HK-2 (cell line): ENCODE data around the gene NUDT9.
"Not testable (repeated sequence)": the region's sequence is repeated elsewhere in the genome, so short reads cannot be mapped to it uniquely, and the experiment has no call there.

Experiments used
- DNase-seq: peaks from one replicate; pipeline ENCODE4 v3.0.0-alpha.2; 2018; ENCODE audit not compliant: unreplicated experiment

Gene NUDT9

DNA sequence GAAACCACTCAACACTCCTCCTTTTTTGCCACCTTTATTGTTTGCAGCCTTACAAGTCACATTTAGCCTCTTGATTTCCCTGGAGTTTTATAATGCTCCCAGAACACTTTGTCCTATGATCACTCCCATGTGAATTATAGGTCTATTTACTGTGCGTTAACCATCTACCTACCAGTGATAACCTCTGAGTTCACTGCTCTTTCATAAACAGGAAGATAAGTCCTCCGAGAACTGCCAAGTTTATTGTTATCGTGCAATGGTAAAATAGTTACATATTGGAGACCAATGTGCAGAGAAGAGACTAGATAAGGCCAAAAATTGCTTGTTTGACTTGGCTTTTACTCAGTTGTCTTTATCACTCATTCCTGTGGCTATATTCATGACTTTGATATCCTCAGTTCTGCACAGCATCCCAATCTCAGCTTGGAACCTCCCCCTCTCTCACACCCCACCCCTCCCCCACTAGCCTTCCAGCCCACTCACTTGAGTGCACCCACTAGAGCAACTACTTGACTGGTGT, 12.9 kb upstream of the NUDT9 start:
- no peak for DNase-seq

DNA sequence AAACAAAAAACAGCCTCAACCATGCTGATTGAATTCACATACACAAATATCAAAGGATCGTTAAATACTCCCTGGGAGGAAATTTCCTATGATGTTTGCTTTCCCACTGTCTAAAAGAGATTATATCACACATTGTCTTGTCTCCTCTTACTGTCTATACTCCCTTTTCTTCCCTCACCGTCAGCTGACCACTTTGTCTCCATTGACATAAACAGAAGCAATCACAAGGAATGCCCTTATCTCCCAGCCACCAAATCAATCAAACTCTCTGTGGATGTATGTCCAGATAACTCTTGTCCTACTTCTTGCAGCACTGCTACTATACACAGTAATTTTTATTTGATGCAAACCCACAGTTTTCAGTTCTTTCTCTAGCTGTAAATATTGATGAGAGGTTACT, 12.2 kb upstream of the NUDT9 start:
- DNase-seq = no peak

DNA sequence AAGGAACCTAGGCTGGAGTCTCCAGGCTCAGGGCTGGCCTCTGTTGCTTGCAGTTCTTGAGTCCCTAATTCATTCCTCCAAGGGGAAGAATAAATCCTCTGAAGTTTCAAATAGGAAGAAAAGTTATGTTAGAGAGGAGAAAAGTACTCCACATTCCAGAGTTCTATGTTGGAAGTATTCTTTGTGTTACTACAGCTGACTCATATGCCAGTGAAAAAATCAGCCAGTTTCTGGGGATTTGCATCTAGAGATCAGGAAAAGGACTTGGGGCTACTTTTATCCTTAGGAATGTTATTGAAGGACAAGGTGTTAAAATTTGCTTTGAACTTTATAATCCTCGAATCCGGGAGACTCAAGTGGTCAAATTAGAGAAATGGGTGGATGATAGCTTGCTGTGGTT, 11.7 kb upstream of the NUDT9 start:
- no peak for DNase-seq

DNA sequence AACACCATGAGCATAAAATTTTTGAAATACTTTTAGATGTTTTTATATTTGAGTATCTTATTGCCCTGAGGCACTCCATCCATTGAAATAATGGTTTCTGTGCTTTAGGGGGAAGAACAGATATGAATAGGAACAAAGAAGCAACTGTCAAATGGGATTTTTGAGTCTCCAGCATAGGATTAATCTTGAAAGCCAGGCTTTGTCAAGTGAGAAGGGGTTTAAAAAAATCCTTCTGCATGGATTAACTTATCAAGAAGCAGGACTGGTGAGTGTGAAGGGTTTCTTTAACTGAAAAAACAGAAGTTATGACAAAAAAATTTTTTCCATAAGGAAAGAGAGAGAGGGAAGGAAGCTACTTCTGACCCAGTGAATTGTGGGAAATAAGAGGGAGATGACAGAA, 7.6 kb upstream of the NUDT9 start:
- DNase-seq = no peak

DNA sequence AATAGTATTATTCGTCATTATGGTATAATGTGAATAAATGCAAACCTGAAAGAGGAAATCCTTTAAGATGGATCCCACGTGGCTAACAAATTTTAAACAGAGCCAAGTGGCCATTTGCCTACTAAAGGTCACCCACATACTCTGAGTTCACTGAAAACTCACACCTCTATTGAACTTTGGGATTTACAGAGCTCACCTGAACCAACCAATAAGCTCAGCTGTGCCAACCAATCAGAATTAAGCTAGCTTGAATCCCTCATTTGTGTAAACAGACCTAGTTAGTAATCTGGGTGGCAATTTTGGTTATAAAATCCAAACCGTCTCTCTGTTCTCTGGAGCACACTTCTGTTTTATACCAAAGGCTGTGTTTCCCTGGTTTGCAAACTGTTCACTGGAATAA, 5.4 kb upstream of the NUDT9 start:
- no peak for DNase-seq

DNA sequence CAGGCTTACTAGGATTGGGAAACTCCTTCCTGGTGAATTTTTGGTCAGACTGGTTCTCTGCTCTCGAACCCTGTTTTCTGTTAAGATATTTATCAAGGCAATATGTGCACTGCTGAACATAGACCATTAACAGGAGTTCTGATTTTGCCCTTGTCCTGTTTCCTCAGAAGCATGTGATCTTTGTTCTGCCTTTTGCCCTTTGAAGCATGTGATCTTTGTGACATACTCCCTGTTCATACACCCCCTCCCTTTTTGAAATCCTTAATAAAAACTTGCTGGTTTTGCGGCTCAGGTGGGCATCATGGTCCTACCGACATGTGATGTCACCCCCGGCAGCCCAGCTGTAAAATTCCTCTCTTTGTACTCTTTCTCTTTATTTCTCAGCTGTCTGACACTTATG, 4.0 kb upstream of the NUDT9 start:
- not testable (repeated sequence) for DNase-seq

DNA sequence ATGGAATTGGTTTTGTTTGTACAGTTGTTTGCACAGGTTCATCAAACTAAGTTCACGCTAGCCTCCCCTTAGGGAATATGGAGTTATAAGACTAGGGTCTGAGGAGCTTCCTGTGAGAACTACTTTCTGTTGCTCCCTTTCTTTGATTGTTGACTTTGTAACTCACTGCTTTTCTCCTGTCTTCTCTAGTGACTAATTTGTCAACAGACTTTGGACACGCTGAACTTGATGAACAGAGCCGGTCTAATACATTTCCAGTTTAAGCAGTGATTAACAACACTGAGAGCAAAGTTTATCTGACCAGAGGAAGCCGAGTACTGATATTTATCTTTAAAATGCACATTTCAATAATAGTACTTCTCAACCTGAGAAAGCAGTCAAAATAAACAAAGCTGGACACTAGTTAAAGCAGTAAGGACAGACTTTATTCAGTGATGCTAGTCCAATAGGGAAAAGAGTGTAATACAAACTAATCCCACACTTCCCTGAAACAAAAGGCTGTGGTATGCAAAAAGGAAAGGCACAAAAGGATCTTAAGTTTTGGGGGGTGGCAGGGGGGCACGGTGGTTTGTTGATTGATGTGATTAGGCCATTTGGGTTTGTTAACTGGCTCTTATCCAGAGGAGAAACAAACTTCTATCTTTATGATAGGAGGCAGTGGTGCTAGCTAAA, 2.7 kb upstream of the NUDT9 start:
- DNase-seq = no peak

DNA sequence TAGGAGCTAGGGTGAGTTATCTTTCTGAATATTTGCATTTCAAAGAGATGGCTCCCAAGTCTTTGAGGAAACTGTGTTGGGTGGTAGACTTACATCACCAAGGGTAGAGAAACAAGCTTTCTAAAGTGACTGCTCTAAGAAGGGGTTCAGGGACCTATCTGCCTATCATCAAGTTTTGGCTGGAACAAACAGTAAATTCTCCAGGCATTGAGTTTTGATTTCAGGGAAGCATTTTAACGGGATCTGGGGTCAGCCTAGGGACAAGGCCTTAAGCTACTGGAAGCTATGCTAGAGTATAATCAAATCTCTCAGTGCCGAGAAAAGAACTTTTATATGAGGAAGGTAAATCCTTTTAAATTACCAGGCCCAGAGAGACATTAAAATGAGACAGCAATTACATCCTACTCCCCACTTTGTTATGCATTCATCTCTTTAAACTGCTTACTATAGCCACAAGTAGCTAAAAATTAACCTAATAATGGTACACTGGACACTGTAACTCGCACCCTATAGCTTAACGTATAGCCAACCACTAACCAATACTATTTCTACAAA, 2.0 kb upstream of the NUDT9 start:
- no peak for DNase-seq

DNA sequence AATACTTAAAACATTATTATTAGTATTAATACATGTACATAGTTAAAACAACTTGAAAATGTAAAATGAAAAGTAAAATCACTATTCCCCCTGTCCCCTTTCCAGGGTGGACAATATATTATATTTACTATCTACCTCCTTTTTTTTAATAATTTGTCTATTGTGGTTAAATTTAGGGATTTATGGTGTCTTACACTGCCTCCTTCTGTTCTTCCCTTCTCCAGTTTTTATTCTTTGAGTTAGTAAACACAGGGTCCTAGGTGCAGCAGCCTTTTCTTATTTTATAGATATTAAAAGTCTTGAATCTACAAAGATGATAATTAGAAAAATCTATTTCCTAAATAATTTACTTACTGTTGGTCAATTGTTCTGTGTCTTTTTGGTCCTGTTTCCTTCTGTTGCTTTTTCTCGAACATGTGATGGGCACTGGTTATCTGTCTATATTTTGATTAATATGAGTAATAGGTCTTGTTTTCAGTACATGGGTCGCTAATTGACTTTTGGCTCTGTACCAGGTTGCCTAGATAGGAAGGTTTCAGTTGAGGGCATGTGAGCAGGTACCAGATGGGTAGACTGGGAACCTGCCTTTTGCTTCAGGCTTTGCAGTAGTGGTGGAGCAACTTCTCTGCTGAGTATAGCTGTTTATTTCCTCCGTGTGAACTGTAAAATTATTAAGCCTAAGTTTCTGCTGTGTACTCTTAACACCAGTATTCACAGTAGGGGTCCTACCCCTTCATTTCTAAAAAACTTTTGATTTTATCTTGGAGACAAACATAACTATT, 1.1 kb downstream of the NUDT9 start:
- DNase-seq = no peak

DNA sequence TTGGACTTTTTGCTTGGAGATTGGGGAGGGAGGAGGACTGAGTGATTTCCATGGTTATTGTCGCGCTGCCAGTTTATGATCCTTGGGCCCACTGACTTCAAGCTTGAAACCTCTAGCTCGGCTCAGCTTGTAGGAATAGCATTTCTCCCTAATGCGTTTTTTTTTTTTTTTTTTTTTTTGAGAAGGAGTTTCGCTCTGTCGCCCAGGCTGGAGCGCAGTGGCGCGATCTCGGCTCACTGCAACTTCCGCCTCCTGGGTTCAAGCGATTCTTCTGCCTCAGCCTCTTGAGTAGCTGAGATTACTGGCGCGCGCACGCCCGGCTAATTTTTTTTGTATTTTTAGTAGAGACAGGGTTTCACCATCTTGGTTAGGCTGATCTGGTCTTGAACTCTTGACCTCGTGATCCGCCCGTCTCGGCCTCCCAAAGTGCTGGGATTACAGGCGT, 1.7 kb downstream of the NUDT9 start:
- DNase-seq = not testable (repeated sequence)

DNA sequence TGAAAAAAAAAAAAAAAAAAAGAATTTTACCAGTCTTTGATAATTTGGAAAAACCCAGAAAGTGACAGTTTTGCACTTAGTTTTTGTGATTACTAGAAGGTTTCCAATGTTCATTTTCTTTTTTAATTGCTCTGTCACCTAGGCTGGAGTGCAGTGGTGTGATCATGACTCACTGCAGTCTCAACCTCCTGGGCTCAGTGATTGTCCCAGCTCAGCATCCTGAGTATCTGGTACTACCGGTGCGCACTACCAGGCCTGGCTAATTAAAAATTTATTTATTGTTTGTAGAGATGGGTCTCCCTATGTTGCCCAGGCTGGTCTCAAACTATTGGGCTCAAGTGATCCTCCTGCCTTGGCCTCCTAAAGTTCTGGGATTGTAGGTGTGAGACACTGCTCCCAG, 3.3 kb downstream of the NUDT9 start:
- no peak for DNase-seq

DNA sequence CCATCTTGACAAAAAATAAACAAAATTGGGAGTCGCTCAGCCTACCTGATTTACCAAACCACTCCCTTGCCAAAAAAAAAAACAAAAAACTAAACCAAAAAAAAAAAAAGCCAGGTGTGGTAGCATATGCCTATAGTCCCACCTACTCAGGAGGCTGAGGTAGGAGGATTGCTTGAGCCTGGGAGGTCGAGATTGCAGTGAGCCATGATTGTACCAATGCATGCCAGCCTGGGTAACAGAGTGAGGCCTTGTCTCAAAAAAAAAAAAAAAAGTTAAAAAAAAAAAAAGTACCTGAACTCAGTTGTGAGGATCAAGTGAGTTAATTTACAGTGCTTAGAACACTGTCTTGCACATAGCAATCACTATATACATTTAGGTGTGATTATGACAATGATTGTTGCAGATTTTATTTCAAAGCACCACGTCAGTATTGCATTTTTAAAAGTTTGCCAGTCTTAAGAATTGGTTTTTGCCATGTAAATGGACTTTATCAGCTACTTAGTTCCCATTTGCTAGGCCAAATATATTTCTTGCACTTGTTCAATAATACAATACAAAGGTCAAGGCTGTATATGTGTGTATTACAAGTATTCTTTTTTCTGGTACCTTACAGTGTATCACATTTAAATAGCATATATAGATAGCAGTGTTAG, 4.6 kb downstream of the NUDT9 start:
- no peak for DNase-seq

DNA sequence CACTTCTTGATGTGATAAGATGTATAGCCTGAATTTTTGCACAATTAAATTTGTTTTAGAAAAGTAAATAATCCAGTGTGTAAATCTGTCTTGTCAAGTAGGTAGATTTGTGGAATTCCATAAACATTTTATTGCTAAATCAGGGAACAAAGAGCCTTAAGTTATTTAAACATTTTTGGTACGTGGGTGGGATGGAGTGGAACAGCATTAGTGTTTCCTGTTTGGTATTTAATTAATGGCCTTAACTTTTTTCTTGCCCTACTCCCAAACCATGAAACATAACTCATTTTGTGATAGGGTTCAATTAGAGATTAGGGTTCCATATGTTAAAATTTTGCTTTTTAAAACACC, 5.1 kb downstream of the NUDT9 start:
- no peak for DNase-seq

DNA sequence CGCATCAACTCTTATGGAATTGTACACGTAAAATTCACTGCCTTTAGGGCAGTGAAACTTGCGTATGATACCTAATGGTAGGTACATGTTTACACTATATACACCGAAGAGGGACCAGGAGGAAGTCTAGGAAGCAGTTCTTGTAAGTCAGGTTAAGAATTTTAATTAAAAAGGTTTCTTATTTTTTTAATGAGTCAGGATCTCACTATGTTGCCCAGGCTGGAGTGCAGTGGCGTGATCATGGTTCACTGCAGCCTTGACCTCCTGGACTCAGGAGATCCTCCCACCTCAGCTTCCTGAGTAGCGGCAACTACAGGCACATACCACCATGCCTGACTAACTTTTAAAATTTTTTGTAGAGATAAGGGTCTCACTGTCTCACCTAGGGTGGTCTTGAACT, 6.6 kb downstream of the NUDT9 start:
- no peak for DNase-seq

DNA sequence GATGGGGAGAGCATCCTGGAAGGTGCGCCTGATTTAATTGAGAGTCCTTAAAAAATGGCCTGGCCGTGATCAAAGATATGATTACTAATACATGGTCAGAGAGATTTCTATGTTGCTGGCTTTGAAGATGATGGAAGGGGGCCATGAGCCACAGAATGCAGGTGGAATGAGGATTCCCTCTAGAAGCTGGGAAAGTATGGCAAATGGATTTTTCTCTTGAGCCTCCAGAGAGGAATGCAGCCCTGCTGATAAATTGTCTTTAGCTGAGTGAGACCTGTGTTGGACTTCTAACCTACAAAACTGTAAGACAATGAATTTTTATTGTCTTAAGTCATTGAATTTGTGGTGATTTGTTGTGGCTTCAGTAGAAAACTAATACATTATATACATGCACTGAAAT, 7.7 kb downstream of the NUDT9 start:
- DNase-seq = no peak

DNA sequence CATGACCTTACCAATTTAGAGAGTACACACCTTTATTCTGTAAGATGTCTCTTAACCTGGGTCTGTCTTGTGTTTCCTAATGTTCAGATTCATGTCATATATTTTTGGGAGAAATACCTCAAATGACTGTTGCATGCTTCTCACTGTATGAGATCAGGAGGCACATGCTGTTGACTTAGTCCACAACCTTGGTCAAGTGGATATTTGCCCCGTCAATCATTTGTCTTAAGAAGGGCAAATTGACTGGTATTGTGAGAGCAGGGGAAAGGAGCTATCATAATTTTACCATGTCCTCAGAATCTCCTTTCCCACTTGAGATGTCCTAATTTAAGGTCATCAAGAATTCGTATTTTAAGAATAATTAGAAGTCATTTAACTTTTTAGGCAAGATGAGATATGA, 11.0 kb downstream of the NUDT9 start:
- DNase-seq = no peak

DNA sequence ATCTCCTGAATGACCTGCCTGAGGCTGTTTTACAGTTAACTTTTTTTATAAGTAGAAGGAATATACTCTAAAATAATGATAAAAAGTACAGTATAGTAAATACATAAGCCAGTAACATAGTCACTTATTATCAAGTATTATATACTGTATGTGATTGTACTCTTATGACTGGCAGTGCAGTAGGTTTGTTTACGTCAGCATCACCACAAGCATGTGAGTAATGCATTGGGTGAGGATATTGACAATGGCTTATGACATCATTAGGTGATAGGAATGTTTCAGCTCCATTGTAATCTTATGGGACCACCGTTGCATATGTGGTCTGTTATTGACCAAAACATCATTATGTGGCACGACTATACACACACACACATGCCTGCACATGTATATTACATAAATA, 20.5 kb downstream of the NUDT9 start:
- no peak for DNase-seq

DNA sequence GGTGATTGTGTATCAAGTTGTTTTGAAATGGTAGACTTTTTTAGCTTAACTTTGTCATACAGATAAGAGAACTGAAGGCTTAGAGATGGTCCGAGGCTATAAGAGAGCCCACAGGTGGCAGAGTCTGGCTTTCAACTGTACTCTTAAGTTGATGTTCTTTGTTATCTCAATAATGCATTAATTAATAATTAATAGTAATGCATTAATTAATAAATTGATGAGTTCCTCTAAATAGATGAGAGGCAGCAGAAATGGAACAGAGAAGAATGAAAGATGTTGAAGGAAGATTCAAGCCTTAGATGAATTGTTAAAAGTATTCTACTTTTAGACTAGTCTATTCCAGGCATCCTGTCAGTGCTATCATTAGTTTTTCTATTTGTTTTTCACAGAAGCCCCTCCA, 22.4 kb downstream of the NUDT9 start:
- DNase-seq = no peak

DNA sequence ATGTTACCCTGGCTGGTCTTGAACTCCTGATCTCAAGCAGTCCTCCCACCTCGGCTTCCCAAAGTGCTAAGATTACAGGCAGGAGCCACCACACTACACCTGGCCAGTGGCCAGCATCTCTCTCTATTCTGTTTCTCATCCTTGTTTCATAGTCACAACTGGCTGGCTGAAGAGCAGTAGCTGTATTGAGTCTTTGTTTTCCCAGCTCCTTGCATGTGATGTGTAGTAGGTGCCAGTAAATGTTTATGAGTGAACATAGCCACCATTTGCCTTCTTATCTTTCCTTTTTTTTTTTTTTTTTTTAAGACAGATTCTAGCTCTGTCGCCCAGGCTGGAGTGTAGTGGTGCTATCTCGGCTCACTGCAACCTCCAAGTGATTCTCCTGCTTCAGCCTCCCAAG, 23.6 kb downstream of the NUDT9 start:
- DNase-seq = no peak

DNA sequence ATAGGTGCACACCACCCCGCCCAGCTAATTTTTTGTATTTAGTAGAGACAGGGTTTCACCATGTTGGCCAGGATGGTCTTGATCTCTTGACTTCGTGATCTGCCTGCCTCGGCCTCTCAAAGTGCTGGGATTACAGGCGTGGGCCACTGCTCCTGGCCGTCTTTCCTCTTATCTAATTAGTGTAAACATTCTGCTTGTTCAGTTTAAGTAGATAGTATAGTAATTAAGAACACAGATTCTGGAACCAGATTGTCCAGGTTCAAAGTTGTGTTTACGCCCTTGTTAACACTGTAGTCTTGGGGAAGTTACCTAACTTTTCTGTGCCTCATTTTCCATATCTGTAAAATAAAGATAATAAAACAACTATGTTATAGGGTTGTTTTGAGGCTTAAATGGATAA, 24.0 kb downstream of the NUDT9 start:
- not testable (repeated sequence) for DNase-seq

DNA sequence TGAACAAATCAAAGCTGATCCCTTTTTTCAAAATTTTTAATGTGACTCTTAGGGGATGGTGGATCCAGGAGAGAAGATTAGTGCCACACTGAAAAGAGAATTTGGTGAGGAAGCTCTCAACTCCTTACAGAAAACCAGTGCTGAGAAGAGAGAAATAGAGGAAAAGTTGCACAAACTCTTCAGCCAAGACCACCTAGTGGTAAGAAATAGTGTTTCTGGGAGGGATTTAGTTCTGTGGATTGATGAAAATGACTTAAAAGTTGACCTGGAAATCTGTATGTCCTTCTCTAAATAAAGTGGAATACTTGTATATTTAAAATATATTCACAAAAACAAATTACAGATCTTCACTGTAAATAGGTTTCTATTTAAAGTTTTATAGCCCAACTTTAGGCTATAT, 29.2 kb downstream of the NUDT9 start:
- no peak for DNase-seq

DNA sequence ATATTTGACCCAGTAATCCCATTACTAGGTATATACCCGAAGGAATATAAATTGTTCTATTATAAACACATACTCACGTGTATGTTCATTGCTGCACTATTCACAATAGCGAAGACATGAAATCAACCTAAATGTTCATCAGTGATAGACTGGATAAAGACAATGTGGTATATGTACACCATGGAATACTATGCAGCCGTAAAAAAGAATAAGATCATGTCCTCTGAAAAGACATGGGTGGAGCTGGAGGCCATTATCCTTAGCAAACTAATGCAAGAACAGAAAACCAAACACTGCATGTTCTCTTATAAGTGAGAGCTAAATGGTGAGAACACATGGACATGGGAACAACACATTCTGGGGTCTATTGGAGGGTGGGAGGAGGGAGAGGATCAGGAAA, 36.5 kb downstream of the NUDT9 start:
- no peak for DNase-seq

DNA sequence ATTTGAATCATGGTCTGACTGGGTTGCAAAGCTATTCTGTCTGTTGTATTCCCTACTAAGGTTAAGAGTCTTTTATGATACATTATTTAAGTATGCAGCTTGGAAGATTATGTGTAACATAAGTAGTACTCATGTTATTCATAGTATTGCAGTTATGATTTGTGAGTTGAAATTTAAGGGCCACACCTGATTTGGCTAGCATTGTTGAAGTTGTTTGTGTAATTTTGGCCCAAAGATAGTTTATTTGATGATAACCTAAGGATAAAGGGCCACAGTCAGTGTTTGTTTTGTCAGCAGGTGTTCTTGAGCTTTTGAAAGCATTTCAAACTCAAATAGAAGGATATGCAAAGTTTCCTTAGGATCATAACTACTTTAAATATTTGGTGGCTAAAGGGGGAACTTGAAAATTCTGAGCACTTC, 38.9 kb downstream of the NUDT9 start:
- DNase-seq = no peak
